ENCODE results near the gene INHBE.

- no peak for TF ChIP-seq CTCF (tag by site-specific recombination; IDR thresholded peaks at IDR 0.05)
- no peak for TF ChIP-seq OVOL3 (tag by site-specific recombination; IDR thresholded peaks at IDR 0.05)
- TF ChIP-seq TSHZ1 (tag by site-specific recombination; IDR thresholded peaks at IDR 0.05; ENCODE audit: borderline replicate concordance) = no peak
- TF ChIP-seq BCL11A (tag by site-specific recombination; IDR thresholded peaks at IDR 0.05; ENCODE audit: low read depth) = no peak
- no peak for TF ChIP-seq ZBTB21 (tag by site-specific recombination; IDR thresholded peaks at IDR 0.05)
- TF ChIP-seq PRDM10 (tag by site-specific recombination; IDR thresholded peaks at IDR 0.05) = no peak
- no peak for TF ChIP-seq PBX3 (CRISPR knock-in tag; IDR thresholded peaks at IDR 0.05)
- TF ChIP-seq ZBTB11 (tag by site-specific recombination; conservative IDR thresholded peaks at IDR 0.05; ENCODE audit: low read depth) = no peak
- TF ChIP-seq ZNF174 (tag by site-specific recombination; IDR thresholded peaks at IDR 0.05) = no peak
- no peak for TF ChIP-seq ZNF175 (tag by site-specific recombination; IDR thresholded peaks at IDR 0.05)
These were observed 5.8 kb downstream of the INHBE start for GRCh38 chr12:57460841-57461275.

Data from HEK293 (cell line).